Smooth muscle cell (in vitro differentiated cells): ENCODE results near the gene MAMSTR. TPM values are rescaled to one million over a fixed set of nuclear protein-coding genes. Genes with fewer than 3 reads are reported as not detected.

Experiments
- DNase-seq: peaks from one replicate; lab custom pipeline; 2025; ENCODE audit not compliant: unreplicated experiment; lab: John Stamatoyannopoulos, UW
- H2AFZ ChIP-seq: fragments of 200-600 bp; sonication (generic); 2 replicates; pipeline ENCODE4 v1.6.0; 2016; ENCODE audit warnings: antibody characterized with exemption, low read depth, mild to moderate bottlenecking
- H3F3A ChIP-seq: fragments of 200-600 bp; sonication (generic); 2 replicates; pipeline ENCODE4 v1.6.0; 2017; ENCODE audit warnings: antibody characterized with exemption, low read depth
- H3K27ac ChIP-seq: fragments of 200-600 bp; sonication (generic); 2 replicates; pipeline ENCODE4 v1.5.1; 2016; ENCODE audit warnings: low read depth, mild to moderate bottlenecking
- H3K27me3 ChIP-seq: fragments of 200-600 bp; sonication (generic); 2 replicates; pipeline ENCODE4 v1.6.1; 2016; ENCODE audit warnings: low read depth, mild to moderate bottlenecking
- H3K36me3 ChIP-seq: fragments of 200-600 bp; sonication (generic); 2 replicates; pipeline ENCODE4 v1.5.1; 2016; ENCODE audit warnings: low read depth
- H3K4me1 ChIP-seq: fragments of 200-600 bp; sonication (generic); 2 replicates; pipeline ENCODE4 v1.5.1; 2016; ENCODE audit warnings: low read depth
- H3K4me2 ChIP-seq: fragments of 200-600 bp; sonication (generic); 2 replicates; pipeline ENCODE4 v1.6.0; 2016; ENCODE audit warnings: mild to moderate bottlenecking
- H3K4me3 ChIP-seq: fragments of 200-600 bp; sonication (generic); 2 replicates; pipeline ENCODE4 v1.5.1; 2016; ENCODE audit warnings: mild to moderate bottlenecking
- H3K79me2 ChIP-seq: fragments of 200-600 bp; sonication (generic); 2 replicates; pipeline ENCODE4 v1.6.0; 2016; ENCODE audit warnings: low read depth, mild to moderate bottlenecking
- H3K9ac ChIP-seq: fragments of 200-600 bp; sonication (generic); 2 replicates; pipeline ENCODE4 v1.6.0; 2016; ENCODE audit warnings: low read depth
- H3K9me3 ChIP-seq: fragments of 200-600 bp; sonication (generic); replicated peaks from 2 replicates; pipeline ENCODE4 v1.5.1; 2016; ENCODE audit warnings: low read depth
- H4K20me1 ChIP-seq: fragments of 200-600 bp; sonication (generic); 2 replicates; pipeline ENCODE4 v1.6.0; 2016; ENCODE audit warnings: low read depth
- CTCF ChIP-seq: fragments of 200-600 bp; sonication (generic); IDR thresholded peaks from 2 replicates; pipeline ENCODE4 v1.5.1; 2017; ENCODE audit warnings: borderline replicate concordance, mild to moderate bottlenecking, antibody characterized with exemption; ENCODE audit not compliant: insufficient read depth, poor library complexity, severe bottlenecking
- whole genome bisulfite sequencing: methylation state at CpG from one replicate; pipeline ENCODE4 v1.1.7; 2016; ENCODE audit warnings: low lambda C conversion rate; 5-methylcytosine and 5-hydroxymethylcytosine counted together
- polyA plus RNA-seq: library from polyadenylated mRNA; unstranded; fragments of >200 nt; fragmentation: Nextera tagmentation; extraction: Ambion mirVana; gene quantifications from 2 replicates; pipeline ENCODE4 v1.2.1, GENCODE V29; 2016
- total RNA-seq: library from RNA; depleted of rRNA; stranded (reverse); fragments of >200 nt; gene quantifications from 2 replicates; pipeline ENCODE4 v1.2.3, GENCODE V29; 2014

The MAMSTR gene
- total and polyA plus RNA-seq, 2 experiments from 2014 or later = 0.58 to 3.9 TPM

GRCh38 chr19:48760504-48761205 lies 41.1 kb upstream of the MAMSTR start:
- no peak for TF ChIP-seq CTCF
- H3K4me1 ChIP-seq = no peaks in the 10 kb centered on the region
- H3K4me2 ChIP-seq = no peak overlapping the region
- H3K36me3 ChIP-seq = no peaks in the 10 kb centered on the region
- DNase-seq = no peak
- H2AFZ ChIP-seq = no peak overlapping the region
- no peaks in the 10 kb centered on the region for H3K9me3 ChIP-seq
- no peak overlapping the region for H3K9ac ChIP-seq
- H4K20me1 ChIP-seq = no peaks in the 10 kb centered on the region
- 91% methylated on average over 16 of the region's 16 CpGs for WGBS
- H3K27ac ChIP-seq = no peak overlapping the region
- H3K79me2 ChIP-seq = no peaks in the 10 kb centered on the region
- no peak overlapping the region for H3K4me3 ChIP-seq
- H3F3A ChIP-seq = no peaks in the 10 kb centered on the region
- peaks cover 17% of the 10 kb centered on the region for H3K27me3 ChIP-seq

- Histone ChIP-seq H3K27me3 (peaks cover 18% of the 10 kb centered on the region), H3K79me2 (no peaks in the 10 kb centered on the region), H3K9me3 (no peaks in the 10 kb centered on the region), H3K27ac (no peak overlapping the region), H3K36me3 (no peaks in the 10 kb centered on the region), H2AFZ (no peak overlapping the region), H3K4me3 (no peak overlapping the region), H3K4me2 (no peak overlapping the region), H3K4me1 (peaks cover 3% of the 10 kb centered on the region), H3F3A (no peaks in the 10 kb centered on the region), H4K20me1 (no peaks in the 10 kb centered on the region), H3K9ac (no peak overlapping the region)
- WGBS = 96% methylated on average over 14 of the region's 14 CpGs
- no peak for DNase-seq
- no peak for TF ChIP-seq CTCF
These were observed 38.2 kb upstream of the MAMSTR start for GRCh38 chr19:48757741-48758144.

- WGBS = 98% methylated on average over 12 of the region's 12 CpGs
- peaks cover 3% of the 10 kb centered on the region for H3K4me1 ChIP-seq
These were observed 37.7 kb upstream of the MAMSTR start for GRCh38 chr19:48757089-48757675.

More at GRCh38 chr19:48757089-48757675, 37.7 kb upstream of the MAMSTR start:
- H3K4me2 ChIP-seq = no peak overlapping the region
- no peak for DNase-seq
- no peak for TF ChIP-seq CTCF
- no peak overlapping the region for H3K27ac ChIP-seq
- no peak overlapping the region for H3K9ac ChIP-seq
- no peaks in the 10 kb centered on the region for H3K9me3 ChIP-seq
- H3K4me3 ChIP-seq = no peak overlapping the region
- no peaks in the 10 kb centered on the region for H3K36me3 ChIP-seq
- H3K79me2 ChIP-seq = no peaks in the 10 kb centered on the region
- H4K20me1 ChIP-seq = no peaks in the 10 kb centered on the region
- H3K27me3 ChIP-seq = peaks cover 22% of the 10 kb centered on the region
- no peak overlapping the region for H2AFZ ChIP-seq
- H3F3A ChIP-seq = peaks cover 1% of the 10 kb centered on the region
